Measurements from ENCODE around the gene SLC14A1.

Gene SLC14A1

GRCh38 chr18:45760462-45761036 is 36.6 kb downstream of the SLC14A1 start:
- DNase-seq: no peak

GRCh38 chr18:45761512-45762114 is 37.6 kb downstream of the SLC14A1 start:
- no peak for DNase-seq

GRCh38 chr18:45764000-45764686 is 40.2 kb downstream of the SLC14A1 start:
- DNase-seq: no peak

- DNase-seq: no peak
Measured at GRCh38 chr18:45765796-45766195, 41.8 kb downstream of the SLC14A1 start.

- no peak for DNase-seq
Measured at GRCh38 chr18:45771587-45772480, 47.9 kb downstream of the SLC14A1 start.

- DNase-seq: peak in 1 of 2 donors; percentile 27
Measured at GRCh38 chr18:45774065-45774521, 50.1 kb downstream of the SLC14A1 start.

- DNase-seq: peak; percentile 62 to 66
Measured at GRCh38 chr18:45775241-45775676, 51.3 kb downstream of the SLC14A1 start.

- no peak for DNase-seq
Measured at GRCh38 chr18:45775743-45776142, 51.8 kb downstream of the SLC14A1 start.

GRCh38 chr18:45777393-45777792 is 53.4 kb downstream of the SLC14A1 start:
- no peak for DNase-seq

GRCh38 chr18:45780568-45780967 is 56.6 kb downstream of the SLC14A1 start:
- DNase-seq: no peak

GRCh38 chr18:45782662-45783061 is 58.7 kb downstream of the SLC14A1 start:
- no peak for DNase-seq

- DNase-seq: no peak
Measured at GRCh38 chr18:45783097-45784075, 59.4 kb downstream of the SLC14A1 start.

GRCh38 chr18:45785134-45785533 is 61.2 kb downstream of the SLC14A1 start:
- DNase-seq: peak in 1 of 2 donors; percentile 39

GRCh38 chr18:45786941-45787340 is 63.0 kb downstream of the SLC14A1 start:
- no peak for DNase-seq

- no peak for DNase-seq
Measured at GRCh38 chr18:45787346-45787745, 63.4 kb downstream of the SLC14A1 start.

- DNase-seq: no peak
Measured at GRCh38 chr18:45788861-45789260, 64.9 kb downstream of the SLC14A1 start.

GRCh38 chr18:45792506-45793263 is 68.7 kb downstream of the SLC14A1 start:
- no peak for DNase-seq

GRCh38 chr18:45793264-45793965 is 69.4 kb downstream of the SLC14A1 start:
- DNase-seq: no peak

GRCh38 chr18:45801416-45802004 is 77.5 kb downstream of the SLC14A1 start:
- DNase-seq: no peak
